ENCODE measurements around the gene CXCL17.

GRCh38 chr19:42455086-42455485, 12.3 kb upstream of the CXCL17 start:
- TF ChIP-seq CTCF (IDR thresholded peaks at IDR 0.05; ENCODE audit: insufficient read depth, low read length, poor library complexity, severe bottlenecking) (no peak), EZH2phosphoT487 (conservative IDR thresholded peaks at IDR 0.05; ENCODE audit: low read length) (no peak)

Data from SU-DHL-6 (cell line).